ENCODE results near the gene UPK1B. TPM values are rescaled to one million over a fixed set of nuclear protein-coding genes. Genes with fewer than 3 reads are reported as not detected.

The UPK1B gene
- total RNA-seq, 2 donors from 2014 or later: not detected

- DNase-seq (ENCODE audit: low spot score): no peak
- intact Hi-C loops (cut with DNase I): no loop called here
Measured at GRCh38 chr3:119220198-119220597, 46.8 kb downstream of the UPK1B start.

GRCh38 chr3:119220970-119221667, 47.7 kb downstream of the UPK1B start:
- no peak for DNase-seq (ENCODE audit: low spot score)
- intact Hi-C loops (cut with DNase I): no loop called here

GRCh38 chr3:119221779-119222320, 48.5 kb downstream of the UPK1B start:
- no peak for DNase-seq (ENCODE audit: low spot score)
- intact Hi-C loops (cut with DNase I): no loop called here

- DNase-seq (ENCODE audit: low spot score): no peak
- intact Hi-C loops (cut with DNase I): no loop called here
Measured at GRCh38 chr3:119222391-119222790, 49.0 kb downstream of the UPK1B start.

- intact Hi-C loops (cut with DNase I): no loop called here
- no peak for DNase-seq (ENCODE audit: low spot score)
Measured at GRCh38 chr3:119223511-119223910, 50.1 kb downstream of the UPK1B start.

GRCh38 chr3:119225121-119225520, 51.7 kb downstream of the UPK1B start:
- no peak for DNase-seq (ENCODE audit: low spot score)
- intact Hi-C loops (cut with DNase I): no loop called here

GRCh38 chr3:119227070-119227850, 53.9 kb downstream of the UPK1B start:
- intact Hi-C loops (cut with DNase I): no loop called here
- DNase-seq (ENCODE audit: low spot score): no peak

GRCh38 chr3:119228373-119229145, 55.2 kb downstream of the UPK1B start:
- intact Hi-C loops (cut with DNase I): no loop called here
- DNase-seq (ENCODE audit: low spot score): no peak

- intact Hi-C loops (cut with DNase I): no loop called here
Measured at GRCh38 chr3:119229190-119229589, 55.8 kb downstream of the UPK1B start.

GRCh38 chr3:119230071-119230470, 56.7 kb downstream of the UPK1B start:
- intact Hi-C loops (cut with DNase I): no loop called here
- no peak for DNase-seq (ENCODE audit: low spot score)

More at GRCh38 chr3:119229190-119229589, 55.8 kb downstream of the UPK1B start:
- DNase-seq (ENCODE audit: low spot score): no peak

GRCh38 chr3:119230745-119231144, 57.3 kb downstream of the UPK1B start:
- no peak for DNase-seq (ENCODE audit: low spot score)
- intact Hi-C loops (cut with DNase I): no loop called here

GRCh38 chr3:119234610-119235009, 61.2 kb downstream of the UPK1B start:
- DNase-seq (ENCODE audit: low spot score): no peak
- intact Hi-C loops (cut with DNase I): no loop called here

- DNase-seq (ENCODE audit: low spot score): no peak
- intact Hi-C loops (cut with DNase I): no loop called here
Measured at GRCh38 chr3:119235151-119235550, 61.8 kb downstream of the UPK1B start.

GRCh38 chr3:119236756-119237155, 63.4 kb downstream of the UPK1B start:
- no peak for DNase-seq (ENCODE audit: low spot score)
- intact Hi-C loops (cut with DNase I): no loop called here

GRCh38 chr3:119237299-119237698, 63.9 kb downstream of the UPK1B start:
- intact Hi-C loops (cut with DNase I): no loop called here

GRCh38 chr3:119238363-119238762, 65.0 kb downstream of the UPK1B start:
- DNase-seq (ENCODE audit: low spot score): no peak
- intact Hi-C loops (cut with DNase I): no loop called here

More at GRCh38 chr3:119237299-119237698, 63.9 kb downstream of the UPK1B start:
- no peak for DNase-seq (ENCODE audit: low spot score)

- DNase-seq (ENCODE audit: low spot score): no peak
- intact Hi-C loops (cut with DNase I): no loop called here
Measured at GRCh38 chr3:119239206-119239820, 65.9 kb downstream of the UPK1B start.

GRCh38 chr3:119240101-119240590, 66.7 kb downstream of the UPK1B start:
- DNase-seq (ENCODE audit: low spot score): no peak
- intact Hi-C loops (cut with DNase I): no loop called here
